C1 segment of cervical spinal cord (tissue), 14 donors: ENCODE measurements around the gene GOLPH3.
"Not testable (repeated sequence)": the region's sequence is repeated elsewhere in the genome, so short reads cannot be mapped to it uniquely, and the experiment has no call there.

Experiments used
- DNase-seq, 14 donors: peaks; one replicate each; lab custom pipeline; 2025; lab: John Stamatoyannopoulos, UW

Gene GOLPH3

DNA sequence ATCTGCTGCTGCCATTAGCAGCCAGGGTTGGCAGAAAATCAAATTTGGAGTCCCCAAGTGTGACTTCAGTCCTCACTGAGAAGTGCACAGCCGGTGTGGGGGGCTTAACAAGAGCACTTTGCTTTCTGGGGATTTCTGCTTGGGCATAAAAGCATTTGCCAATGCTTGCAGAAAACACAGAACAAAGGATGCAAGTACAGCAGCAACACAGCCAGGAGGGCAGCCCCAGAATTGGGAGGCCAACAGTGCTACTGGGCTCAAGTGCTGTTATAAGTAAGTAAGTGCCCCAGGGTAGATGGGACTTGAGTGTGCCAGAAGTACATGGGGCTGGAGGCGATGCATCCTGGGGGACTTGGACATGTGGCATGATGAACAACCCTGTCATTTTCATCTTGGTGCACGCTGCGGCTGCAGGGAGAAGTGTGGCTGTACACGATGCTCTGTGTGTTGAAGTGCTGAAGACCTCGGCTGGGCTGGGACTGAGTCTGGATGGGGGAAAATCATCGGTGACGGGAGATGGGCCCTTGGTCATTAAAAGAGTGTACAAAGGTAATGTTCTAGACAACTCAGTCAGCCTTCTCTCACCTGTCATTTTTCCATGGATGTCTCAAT is 73.3 kb downstream of the GOLPH3 start:
- peak in 3 of 14 donors; percentile 11 to 49 (median 17) for DNase-seq

DNA sequence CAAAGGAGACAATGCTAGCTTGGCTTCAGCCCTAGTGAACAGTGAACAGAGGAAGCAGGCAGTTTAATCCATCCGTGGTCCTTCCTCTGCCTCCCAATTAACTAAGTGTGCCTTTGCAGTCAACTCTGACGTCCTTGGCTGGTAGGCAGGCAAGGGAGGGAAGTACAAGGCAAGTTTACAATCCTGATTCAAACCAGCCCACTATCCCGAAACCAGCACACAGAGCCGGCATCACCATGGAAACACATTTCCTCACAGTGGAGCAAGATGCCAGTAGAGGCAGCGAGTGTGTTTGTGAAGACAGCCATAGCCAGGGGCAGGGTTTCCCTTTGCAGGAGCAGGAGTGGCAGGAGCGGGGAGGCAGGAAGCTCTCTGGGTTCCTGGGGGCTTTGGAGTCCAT is 73.9 kb downstream of the GOLPH3 start:
- DNase-seq: peak in 11 of 14 donors; percentile 17 to 54 (median 26)

DNA sequence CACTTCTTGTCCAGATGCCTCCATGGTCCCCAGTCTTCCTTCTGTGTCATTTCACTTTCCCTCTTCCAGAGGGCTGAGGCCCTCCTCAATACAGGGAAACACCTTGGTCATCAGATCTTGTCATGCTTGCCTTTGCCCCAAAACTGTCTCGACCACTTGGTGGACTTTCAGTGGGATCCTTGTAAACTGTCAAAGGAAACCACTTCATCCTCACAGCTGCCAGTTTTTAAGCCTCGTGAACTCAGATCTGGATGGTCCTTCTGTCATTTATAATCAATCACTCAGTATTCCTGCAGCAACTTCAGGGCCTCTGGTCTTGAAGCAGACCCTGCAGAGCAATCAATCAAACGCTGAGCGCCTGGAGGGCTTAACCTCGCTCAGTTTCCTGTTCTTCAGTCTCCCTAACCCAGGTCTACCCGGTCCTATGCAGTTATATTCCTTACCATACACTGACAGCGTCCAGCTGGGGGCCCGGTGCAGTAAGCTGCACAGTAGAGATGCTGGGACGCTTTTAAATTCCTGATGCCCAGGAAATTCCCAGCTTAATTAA is 74.6 kb downstream of the GOLPH3 start:
- no peak for DNase-seq

DNA sequence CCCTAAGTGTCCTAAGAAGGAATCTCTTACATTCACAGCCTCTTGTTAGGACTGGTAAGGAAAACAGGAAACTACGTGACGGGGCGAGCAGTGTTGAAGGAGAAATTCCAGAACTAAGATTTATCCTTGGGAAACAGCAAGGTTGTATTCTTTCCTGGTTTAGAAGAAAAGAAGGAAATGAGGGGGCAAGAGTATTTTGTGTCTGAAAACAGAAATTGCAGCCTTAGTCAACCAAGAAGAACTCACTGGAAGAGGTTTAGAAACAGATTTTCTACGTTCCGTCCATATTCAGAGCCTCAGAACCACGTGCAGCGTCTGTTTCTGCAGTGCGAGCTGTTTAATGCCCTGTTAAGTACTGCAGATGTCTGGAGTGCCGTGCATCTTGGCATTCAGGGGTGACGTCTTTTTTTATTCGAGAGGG is 75.2 kb downstream of the GOLPH3 start:
- DNase-seq: no peak

DNA sequence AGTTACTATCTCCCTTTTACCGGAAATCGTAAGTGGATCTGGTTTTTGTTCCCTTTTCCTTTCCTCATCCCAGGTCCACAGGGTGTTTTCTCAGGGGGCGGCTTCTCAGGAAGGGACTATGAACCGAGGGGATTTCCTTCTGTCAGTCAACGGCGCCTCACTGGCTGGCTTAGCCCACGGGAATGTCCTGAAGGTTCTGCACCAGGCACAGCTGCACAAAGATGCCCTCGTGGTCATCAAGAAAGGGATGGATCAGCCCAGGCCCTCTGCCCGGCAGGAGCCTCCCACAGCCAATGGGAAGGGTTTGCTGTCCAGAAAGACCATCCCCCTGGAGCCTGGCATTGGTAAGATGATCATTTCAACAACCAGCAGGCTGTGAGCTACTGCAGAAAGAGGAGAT is 75.8 kb downstream of the GOLPH3 start:
- DNase-seq: peak in 1 of 14 donors; percentile 33

DNA sequence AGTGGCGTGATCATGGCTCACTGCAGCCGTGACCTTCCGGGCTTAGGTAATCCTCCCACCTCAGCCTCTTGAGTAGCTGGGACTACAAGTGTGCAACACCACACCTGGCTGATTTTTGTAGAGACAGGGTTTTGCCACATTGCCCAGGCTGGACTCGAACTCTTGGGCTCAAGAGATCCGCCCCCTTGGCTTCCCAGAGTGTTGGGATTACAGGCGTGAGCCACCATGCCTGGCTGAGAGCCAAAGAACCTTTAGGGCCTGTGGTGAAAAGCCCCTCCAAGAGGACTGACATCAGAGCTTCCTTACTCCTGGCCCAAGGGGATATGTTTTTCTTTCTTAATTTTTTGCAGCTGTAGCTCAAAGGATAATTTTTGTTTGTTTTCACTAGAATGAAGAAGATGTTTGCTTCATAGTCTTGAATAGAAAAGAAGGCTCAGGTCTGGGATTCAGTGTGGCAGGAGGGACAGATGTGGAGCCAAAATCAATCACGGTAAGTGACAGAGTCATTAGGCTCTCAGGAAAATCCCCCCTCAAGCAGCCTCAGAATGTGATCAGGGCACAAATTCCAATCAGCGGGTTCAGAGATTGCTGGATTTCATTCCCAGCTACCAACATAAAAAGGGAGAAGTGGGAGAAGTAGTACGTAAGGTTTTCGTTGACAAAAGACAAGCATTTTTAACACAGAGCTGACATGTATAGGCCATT is 77.1 kb downstream of the GOLPH3 start:
- no peak for DNase-seq

DNA sequence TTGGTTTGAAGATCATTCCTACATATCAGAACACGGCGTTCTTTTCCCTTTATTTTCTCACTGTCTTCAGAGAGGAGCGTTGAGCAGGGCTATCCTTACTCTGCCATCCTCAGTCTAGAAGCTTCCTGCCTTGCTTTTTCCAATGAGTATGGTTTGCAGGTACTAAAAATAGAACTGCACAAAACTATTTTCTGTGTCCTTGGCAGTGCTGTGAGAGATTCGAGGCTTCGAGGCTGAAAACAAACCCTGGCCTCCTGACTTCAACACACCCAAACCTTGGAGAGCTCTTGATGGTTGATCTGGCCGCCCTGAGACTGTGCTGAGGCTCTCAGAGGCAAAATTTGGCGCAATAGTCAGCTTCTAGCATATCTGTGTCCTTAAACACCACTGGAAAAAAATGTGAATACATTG is 78.9 kb downstream of the GOLPH3 start:
- no peak for DNase-seq

DNA sequence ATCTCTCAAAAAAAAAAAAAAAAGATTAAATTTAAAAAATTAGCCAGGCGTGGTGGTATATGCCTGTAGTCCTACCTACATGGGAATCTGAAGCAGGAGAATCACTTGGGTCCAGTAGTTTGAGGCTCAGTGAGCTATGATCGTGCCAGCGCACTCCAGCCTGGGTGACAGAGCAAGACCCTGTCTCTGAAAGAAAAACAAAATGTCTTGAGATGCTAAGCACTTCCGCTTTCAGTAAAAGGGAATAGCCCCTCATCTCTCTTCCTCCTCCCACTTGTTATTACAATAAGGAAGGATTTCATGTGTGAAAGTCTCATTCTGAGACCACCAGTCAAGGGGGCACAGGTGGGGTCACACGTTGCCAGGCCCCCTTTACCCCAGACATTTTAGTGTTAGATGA is 79.4 kb downstream of the GOLPH3 start:
- DNase-seq: no peak

DNA sequence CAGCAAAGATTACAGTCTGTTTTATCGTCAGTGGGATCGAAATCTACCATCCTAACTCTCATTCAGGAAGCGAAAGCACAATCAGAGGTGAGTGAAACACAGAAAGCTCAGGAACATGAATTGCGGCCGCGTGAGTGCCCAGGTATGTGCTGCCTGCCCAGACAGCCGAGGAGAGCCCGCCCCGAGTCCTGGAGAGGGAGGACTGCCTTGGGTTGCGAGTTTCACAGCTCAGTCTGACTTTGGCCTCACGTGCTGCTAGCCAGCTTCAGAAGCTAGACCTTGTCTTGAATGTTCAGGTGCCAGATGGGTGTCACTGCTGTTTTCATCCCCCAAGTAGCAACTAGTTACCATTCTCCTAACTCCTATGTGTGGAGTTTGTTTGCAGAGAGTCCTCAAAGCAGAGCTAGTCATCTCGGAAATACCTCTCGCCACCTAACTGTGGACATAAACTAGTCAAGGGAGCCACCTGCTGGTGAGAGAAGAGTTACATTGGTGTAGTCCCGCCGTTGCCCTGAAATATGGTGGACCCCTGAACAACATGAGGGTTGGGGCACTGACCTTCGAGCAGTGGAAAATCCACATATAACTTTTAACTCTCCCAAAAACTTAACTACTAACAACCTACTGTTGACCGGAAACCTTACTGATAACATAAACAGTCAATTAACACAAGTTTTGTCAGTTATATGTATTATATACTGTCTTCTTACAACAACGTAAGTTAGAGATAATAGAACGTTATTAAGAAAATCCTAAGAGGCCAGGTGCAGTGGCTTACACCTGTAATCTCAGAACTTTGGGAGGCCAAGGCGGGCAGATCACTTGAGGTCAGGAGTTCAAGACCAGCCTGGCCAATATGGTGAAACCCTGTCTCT is 80.9 kb downstream of the GOLPH3 start:
- peak in 7 of 14 donors; percentile 8 to 44 (median 30) for DNase-seq

DNA sequence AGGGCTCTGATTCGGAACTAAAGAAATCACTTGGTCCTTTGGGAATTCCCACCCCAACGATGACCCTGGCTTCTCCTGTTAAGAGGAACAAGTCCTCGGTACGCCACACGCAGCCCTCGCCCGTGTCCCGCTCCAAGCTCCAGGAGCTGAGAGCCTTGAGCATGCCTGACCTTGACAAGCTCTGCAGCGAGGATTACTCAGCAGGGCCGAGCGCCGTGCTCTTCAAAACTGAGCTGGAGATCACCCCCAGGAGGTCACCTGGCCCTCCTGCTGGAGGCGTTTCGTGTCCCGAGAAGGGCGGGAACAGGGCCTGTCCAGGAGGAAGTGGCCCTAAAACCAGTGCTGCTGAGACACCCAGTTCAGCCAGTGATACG is 83.4 kb downstream of the GOLPH3 start:
- no peak for DNase-seq

DNA sequence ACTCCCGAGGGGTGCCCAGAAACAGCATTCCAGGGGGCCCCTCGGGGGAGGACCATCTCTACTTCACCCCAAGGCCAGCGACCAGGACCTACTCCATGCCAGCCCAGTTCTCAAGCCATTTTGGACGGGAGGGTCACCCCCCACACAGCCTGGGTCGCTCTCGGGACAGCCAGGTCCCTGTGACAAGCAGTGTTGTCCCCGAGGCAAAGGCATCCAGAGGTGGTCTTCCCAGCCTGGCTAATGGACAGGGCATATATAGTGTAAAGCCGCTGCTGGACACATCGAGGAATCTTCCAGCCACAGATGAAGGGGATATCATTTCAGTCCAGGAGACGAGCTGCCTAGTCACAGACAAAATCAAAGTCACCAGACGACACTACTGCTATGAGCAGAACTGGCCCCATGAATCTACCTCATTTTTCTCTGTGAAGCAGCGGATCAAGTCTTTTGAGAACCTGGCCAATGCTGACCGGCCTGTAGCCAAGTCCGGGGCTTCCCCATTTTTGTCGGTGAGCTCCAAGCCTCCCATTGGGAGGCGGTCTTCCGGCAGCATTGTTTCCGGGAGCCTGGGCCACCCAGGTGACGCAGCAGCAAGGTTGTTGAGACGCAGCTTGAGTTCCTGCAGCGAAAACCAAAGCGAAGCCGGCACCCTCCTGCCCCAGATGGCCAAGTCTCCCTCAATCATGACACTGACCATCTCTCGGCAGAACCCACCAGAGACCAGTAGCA is 83.9 kb downstream of the GOLPH3 start:
- DNase-seq: no peak

DNA sequence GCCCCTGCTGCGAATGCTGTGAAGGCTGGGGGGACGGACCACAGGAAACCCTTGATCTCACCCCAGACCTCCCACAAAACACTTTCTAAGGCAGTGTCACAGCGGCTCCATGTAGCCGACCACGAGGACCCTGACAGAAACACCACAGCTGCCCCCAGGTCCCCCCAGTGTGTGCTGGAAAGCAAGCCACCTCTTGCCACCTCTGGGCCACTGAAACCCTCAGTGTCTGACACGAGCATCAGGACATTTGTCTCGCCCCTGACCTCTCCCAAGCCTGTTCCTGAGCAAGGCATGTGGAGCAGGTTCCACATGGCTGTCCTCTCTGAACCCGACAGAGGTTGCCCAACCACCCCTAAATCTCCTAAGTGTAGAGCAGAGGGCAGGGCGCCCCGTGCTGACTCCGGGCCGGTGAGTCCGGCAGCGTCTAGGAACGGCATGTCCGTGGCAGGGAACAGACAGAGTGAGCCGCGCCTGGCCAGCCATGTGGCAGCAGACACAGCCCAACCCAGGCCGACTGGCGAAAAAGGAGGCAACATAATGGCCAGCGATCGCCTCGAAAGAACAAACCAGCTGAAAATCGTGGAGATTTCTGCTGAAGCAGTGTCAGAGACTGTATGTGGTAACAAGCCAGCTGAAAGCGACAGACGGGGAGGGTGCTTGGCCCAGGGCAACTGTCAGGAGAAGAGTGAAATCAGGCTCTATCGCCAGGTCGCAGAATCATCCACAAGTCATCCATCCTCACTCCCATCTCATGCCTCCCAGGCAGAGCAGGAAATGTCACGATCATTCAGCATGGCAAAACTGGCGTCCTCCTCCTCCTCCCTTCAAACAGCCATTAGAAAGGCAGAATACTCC is 84.7 kb downstream of the GOLPH3 start:
- no peak for DNase-seq

DNA sequence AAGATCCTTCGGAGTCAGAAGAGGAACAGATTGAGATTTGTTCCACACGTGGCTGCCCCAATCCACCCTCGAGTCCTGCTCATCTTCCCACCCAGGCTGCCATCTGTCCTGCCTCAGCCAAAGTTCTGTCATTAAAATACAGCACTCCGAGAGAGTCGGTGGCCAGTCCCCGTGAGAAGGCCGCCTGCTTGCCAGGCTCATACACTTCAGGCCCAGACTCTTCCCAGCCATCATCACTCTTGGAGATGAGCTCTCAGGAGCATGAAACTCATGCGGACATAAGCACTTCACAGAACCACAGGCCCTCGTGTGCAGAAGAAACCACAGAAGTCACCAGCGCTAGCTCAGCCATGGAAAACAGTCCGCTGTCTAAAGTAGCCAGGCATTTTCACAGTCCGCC is 85.9 kb downstream of the GOLPH3 start:
- no peak for DNase-seq

DNA sequence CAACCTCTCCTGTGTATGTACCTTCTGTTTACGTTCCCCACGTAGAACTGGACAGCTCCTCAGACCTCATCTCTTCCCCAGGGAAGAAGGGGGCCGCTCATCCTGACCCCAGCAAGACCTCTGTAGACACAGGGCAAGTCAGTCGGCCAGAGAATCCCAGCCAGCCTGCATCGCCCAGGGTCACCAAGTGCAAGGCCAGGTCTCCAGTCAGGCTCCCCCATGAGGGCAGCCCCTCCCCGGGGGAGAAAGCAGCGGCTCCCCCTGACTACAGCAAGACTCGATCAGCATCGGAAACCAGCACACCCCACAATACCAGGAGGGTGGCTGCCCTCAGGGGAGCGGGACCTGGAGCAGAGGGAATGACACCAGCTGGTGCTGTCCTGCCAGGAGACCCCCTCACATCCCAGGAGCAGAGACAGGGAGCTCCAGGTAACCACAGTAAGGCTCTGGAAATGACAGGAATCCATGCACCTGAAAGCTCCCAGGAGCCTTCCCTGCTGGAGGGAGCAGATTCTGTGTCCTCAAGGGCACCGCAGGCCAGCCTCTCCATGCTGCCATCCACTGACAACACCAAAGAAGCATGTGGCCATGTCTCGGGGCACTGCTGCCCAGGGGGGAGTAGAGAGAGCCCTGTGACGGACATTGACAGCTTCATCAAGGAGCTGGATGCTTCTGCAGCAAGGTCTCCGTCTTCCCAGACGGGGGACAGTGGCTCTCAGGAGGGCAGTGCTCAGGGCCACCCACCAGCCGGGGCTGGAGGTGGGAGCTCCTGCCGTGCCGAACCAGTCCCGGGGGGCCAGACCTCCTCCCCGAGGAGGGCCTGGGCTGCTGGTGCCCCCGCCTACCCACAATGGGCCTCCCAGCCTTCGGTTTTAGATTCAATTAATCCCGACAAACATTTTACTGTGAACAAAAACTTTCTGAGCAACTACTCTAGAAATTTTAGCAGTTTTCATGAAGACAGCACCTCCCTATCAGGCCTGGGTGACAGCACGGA is 86.7 kb downstream of the GOLPH3 start:
- no peak for DNase-seq

DNA sequence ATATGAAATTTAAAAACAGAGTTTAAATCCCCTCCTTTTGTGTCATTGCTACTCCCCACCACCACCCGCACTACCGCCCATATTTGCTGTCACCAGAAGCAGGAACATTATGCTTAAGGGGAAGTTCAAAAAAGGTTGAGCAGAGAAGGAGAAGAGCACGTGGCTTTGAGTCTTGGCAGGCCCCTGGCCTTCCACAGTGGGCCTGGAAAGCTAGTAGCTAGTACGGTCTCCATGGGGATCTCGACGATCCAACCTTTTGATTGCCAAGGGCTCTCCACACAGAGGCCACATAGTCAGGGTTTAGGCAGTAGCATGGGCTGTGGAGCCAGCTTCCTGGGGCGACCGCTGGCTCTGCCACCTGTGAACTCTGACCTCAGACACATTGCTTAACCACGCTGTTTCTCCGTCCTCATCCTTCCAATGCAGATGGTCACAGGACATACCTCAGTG is 90.1 kb downstream of the GOLPH3 start:
- DNase-seq: peak in 8 of 14 donors; percentile 5 to 51 (median 34)

DNA sequence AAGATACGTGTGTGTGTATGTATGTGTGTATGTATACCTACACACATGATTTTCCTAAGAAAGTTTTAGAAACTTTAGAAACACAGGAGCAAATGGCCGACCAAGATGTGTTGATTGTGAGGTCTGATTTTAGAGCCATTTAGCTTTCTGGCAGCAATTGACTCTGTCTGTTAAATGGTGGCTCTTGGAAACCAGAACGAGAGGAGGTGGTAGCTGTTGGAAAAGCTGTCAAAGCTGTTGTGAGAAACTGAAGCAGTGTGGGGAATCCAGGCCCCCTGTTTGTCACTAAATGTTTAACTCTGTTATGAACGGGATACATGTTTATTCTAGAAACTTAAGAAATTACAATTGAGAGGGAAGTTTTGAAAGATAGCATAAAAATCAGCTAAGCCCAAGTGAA is 91.4 kb downstream of the GOLPH3 start:
- no peak for DNase-seq

DNA sequence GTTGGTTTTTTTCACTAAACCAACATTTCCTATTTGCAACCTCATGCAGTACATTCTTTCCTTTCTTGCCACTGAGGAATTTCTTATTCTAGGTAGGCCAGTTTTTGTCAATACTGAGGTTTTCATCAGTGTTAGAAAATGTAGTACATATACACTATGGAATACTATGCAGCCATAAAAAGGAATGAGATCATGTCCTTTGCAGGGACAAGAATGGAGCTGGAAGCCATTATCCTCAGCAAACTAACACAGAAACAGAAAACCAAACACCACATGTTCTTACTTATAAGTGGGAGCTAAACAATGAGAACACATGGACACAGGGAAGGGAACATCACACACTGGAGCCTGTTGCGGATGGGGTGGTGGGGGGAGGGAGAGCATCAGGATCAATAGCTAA is 93.6 kb downstream of the GOLPH3 start:
- not testable (repeated sequence) for DNase-seq

DNA sequence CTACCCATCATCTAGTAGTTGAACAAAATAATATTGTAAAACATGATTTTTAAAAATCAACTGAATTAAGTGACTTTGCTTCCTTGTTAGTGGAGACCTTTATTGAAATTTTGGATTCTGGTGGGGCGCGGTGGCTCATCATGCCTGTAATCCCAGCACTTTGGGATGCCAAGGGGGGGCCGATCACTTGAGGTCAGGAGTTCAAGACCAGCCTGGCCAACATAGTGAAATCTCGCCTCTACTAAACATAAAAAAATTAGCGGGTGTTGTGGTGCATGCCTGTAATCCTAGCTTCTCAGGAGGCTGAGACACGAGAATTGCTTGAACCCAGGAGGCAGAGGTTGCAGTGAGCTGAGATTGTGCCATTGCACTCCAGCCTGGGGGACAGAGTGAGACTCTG is 95.3 kb downstream of the GOLPH3 start:
- not testable (repeated sequence) for DNase-seq
